ENCODE measurements around the gene PARD3.

DNA sequence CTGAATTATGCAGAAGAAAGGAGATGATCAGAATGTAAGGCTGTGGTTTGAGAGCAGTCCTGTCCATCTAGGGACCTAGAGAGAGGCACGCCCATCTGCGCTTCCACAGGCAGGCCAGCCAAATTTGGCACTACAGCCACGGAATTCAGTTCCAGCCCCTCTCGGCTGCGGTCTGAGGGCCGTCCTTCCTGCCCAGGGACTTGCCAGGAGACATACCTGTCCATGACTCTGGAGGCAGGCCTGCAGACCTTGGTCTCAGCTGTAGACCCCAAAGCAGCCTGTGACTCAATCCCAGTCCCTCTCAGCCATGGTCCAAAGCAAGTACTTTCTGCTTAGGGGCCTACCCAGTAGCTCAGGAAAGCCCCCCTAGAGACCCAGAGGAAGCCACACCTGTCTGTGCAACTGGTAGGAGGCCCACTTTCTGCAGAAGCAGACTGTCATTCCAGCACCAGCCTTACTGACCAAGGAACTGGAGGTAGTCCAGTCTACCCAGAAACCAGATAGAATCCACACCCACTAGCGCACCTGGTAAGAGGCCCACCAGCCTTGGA, 720.9 kb downstream of the PARD3 start:
- TF ChIP-seq POLR2A (IDR thresholded peaks at IDR 0.05; ENCODE audit: low read depth, low read length): no peak
- TF ChIP-seq, protein P1, sequence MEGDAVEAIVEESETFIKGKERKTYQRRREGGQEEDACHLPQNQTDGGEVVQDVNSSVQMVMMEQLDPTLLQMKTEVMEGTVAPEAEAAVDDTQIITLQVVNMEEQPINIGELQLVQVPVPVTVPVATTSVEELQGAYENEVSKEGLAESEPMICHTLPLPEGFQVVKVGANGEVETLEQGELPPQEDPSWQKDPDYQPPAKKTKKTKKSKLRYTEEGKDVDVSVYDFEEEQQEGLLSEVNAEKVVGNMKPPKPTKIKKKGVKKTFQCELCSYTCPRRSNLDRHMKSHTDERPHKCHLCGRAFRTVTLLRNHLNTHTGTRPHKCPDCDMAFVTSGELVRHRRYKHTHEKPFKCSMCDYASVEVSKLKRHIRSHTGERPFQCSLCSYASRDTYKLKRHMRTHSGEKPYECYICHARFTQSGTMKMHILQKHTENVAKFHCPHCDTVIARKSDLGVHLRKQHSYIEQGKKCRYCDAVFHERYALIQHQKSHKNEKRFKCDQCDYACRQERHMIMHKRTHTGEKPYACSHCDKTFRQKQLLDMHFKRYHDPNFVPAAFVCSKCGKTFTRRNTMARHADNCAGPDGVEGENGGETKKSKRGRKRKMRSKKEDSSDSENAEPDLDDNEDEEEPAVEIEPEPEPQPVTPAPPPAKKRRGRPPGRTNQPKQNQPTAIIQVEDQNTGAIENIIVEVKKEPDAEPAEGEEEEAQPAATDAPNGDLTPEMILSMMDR (IDR thresholded peaks at IDR 0.05; ENCODE audit: extremely low read depth in 1 of 2, insufficient read depth in 1 of 2, low read depth in 1 of 2, low read length in 2 of 2): no peak
- no peak for TF ChIP-seq EZH2 (IDR thresholded peaks at IDR 0.05; ENCODE audit: borderline replicate concordance, low read depth, low read length, severe bottlenecking)
- TF ChIP-seq POLR2AphosphoS5 (IDR thresholded peaks at IDR 0.05; ENCODE audit: insufficient read depth, low read depth, low read length): no peak
- no peak for TF ChIP-seq JUN (IDR thresholded peaks at IDR 0.05; ENCODE audit: borderline replicate concordance, insufficient read depth, insufficient read length, low read depth)
- TF ChIP-seq, protein P2, sequence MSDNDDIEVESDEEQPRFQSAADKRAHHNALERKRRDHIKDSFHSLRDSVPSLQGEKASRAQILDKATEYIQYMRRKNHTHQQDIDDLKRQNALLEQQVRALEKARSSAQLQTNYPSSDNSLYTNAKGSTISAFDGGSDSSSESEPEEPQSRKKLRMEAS (IDR thresholded peaks at IDR 0.05; ENCODE audit: insufficient read depth, insufficient read length): no peak
- no peak for TF ChIP-seq MYC (IDR thresholded peaks at IDR 0.05; ENCODE audit: low read depth, low read length)
- TF ChIP-seq FOS (IDR thresholded peaks at IDR 0.05; ENCODE audit: borderline replicate concordance, insufficient read depth, low read length): no peak
